ENCODE data around the gene ZWILCH.
"Not testable (repeated sequence)": the region's sequence is repeated elsewhere in the genome, so short reads cannot be mapped to it uniquely, and the experiment has no call there.

Gene ZWILCH

DNA sequence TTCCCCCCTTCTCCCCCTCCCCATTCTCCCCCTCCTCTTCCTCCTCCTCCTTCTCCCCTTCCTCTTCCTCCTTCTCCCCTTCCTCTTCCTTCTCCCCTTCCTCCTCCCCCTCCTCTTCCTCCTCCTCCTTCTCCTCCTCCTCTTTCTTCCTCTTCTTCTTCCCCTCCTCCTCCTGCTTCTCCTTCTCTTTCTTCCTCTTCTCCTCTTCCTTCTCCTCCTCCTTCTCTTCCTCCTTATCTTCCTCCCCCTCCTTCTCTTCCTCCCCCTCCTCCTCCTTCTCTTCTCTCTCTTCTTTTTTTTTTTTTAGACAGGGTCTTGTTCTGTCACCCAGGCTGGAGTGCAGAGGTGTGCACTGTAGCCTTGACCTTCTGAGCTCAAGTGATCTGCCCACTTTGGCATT lies 81.9 kb downstream of the ZWILCH start:
- DNase-seq: no peak

DNA sequence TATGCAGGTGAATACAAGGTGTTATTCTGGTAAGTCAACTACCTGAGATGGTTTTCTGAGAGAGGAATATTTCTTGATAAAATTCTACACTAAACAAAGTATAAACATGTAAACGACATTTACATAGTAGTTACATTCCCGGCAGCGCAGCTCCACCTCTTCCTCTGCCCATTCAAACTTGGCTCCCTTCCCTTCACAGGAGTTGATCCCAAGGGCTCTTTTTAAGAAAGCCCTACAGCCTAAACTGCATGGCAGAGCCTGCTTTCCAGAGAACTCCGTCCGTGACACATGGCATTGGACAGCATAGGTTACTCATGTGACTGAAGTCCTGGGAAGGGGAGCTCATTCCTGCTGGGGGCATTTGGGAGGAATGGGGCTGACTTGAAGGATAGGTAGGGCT lies 82.6 kb downstream of the ZWILCH start:
- DNase-seq: no peak

DNA sequence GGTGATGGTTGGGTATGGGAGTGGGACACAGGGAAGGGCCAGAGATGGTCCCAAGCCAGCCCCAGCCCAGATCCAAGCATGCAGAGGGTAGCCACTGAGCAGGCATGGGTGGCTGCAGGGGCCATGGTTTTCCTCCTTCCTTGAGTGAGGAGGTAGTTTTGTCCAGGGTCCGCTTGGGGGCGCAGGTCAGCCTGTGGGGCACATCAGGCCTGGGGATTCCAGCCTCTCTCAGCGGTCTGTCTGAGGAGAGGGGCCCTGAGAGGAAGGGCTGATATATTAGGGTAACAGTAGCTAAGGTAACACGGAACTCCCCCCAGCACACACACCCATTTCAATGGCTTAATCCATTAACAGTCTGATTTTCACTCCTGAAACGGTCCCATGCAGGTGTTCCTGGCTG lies 83.4 kb downstream of the ZWILCH start:
- DNase-seq: no peak

DNA sequence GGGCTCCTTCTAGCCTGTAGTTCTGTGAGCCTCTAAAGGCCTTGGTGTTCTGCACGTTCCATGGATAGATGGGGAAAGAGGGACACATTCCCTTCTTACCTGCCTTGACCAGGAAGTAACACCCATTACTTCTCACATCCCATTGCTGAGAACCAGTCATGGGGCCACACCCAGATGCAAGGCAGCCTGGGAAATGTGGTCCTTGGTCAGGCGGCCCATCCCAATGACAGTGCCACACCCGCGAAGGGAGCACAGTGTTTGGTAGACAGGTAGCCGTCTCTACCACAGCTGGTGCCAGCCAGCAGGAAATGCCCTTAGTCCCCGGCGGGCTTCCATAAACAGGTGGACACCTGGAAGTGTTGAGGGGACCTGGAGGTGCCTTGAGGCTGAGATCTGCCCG lies 83.8 kb downstream of the ZWILCH start:
- DNase-seq: no peak

DNA sequence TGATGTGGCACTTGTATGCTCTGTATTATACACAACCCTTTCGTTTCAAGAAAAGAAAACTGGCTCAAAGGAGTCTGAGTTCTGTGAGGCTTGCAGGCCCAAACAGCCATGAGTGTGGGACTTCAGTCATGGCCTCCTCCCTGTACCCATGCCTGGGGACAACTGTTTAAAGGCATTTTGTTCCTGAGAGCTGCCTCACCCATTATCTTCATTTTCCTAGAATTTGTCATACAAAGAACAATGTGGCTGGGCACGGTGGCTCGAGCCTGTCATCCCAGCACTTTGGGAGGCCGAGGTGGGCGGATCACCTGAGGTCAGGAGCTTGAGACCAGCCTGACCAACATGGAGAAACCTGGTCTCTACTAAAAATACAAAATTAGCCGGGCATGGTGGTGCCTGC lies 84.3 kb downstream of the ZWILCH start:
- not testable (repeated sequence) for DNase-seq

- DNase-seq: no peak
Observed at GRCh38 chr15:66590435-66590834, 85.3 kb downstream of the ZWILCH start.

- DNase-seq: no peak
Observed at GRCh38 chr15:66591322-66591862, 86.3 kb downstream of the ZWILCH start.

DNA sequence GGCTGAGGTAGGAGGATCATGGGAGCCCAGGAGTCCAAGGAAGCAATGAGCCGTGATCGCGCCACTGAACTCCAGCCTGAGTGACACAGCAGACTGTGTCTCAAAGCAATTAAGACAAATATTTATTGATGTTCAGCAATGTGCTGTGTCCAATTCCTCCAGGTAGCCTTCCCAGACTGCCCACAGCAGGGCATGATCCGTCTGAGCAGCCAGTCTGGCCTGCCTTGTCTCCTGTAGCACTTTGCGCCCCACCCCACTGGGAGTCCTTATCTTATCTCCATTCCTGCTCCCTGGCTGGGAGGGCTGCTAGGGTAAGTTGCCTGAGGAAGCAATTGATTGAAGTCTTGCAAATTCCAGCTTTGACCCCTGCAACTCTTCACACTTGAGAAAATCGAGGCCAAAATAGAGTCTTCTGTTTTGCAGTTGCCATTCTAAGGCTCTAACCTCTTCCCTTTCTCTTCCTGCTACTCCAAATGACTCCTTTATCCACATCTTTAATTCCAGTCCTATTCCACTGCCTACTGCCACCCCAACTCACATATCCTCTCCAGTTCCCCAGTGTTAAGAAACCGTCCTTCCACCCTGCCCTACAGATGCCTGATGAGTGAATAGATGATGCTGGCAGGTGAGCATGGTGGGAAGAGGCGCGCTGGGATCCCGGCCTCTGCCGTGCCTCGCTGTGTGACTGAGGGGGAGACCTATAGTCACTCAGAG lies 87.5 kb downstream of the ZWILCH start:
- no peak for DNase-seq

GRCh38 chr15:66593219-66593780 lies 88.2 kb downstream of the ZWILCH start:
- DNase-seq: no peak

- DNase-seq: no peak
Observed at GRCh38 chr15:66594344-66594743, 89.2 kb downstream of the ZWILCH start.

DNA sequence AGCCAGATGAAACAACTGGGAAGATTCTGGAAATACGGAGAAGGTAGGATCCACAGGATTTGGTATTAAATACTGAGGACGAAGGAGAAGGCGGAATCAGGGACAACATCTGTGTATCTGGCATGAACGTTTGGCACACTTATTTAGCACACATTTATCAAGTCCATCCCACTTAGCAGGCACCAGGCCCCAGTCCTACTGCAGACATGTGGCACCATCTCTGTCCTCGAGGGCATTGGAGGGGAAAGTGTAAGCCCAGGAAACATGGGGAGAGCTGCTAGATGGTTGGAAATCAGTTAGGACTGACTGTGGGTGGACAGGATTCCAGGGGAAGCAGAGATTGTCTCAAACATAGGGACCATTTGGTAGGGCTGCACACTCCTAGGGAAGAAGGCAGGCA lies 89.7 kb downstream of the ZWILCH start:
- DNase-seq: no peak

- DNase-seq: no peak
Observed at GRCh38 chr15:66595332-66595731, 90.2 kb downstream of the ZWILCH start.

- peak; percentile 29 for DNase-seq
Observed at GRCh38 chr15:66595931-66596545, 90.9 kb downstream of the ZWILCH start.

DNA sequence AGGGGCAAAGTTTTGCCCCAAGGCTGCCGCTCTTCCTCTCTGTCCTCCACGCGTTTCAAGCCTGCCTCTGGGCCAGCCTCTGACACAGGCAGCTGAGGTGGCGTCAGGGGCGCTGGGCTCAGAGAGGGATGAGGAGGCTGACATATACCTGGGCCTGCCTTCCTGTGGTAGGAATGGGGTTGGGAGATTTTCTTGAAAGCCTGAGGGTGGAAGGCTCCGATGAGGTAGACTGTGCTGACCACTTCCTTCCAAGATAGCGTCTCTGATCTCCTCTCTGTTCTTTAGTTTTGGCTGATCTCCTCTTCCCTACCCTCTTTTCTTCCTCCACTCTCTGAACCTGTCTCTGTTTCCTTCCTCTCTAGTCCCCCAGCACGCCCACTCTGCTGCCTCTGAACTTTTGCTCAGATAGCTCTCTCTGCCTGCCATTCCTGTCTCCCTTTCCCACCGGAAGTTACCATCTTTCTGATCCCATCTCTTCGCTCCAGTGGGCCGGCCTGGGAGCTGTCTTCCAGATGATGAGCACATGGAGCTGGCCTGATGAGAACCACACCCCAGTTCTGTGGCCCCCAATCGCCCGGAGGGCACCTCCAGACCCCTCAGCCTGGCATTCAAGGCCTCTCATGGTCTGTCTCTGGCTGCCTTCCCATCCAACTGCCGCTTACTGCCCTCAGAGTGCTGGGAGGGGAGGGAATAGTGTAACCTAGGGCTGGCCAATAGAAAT lies 93.1 kb downstream of the ZWILCH start:
- no peak for DNase-seq

All from HCEC 1CT (cell line).